ENCODE results near the gene IGF2BP2. TPM values are rescaled to one million over a fixed set of nuclear protein-coding genes. Genes with fewer than 3 reads are reported as not detected.

Gene IGF2BP2
- total and polyA plus RNA-seq, 2 of the 13 experiments (the other 11 are each of a cell fraction or from before 2014, with no cell fraction given): 6.5 to 46.0 TPM

DNA sequence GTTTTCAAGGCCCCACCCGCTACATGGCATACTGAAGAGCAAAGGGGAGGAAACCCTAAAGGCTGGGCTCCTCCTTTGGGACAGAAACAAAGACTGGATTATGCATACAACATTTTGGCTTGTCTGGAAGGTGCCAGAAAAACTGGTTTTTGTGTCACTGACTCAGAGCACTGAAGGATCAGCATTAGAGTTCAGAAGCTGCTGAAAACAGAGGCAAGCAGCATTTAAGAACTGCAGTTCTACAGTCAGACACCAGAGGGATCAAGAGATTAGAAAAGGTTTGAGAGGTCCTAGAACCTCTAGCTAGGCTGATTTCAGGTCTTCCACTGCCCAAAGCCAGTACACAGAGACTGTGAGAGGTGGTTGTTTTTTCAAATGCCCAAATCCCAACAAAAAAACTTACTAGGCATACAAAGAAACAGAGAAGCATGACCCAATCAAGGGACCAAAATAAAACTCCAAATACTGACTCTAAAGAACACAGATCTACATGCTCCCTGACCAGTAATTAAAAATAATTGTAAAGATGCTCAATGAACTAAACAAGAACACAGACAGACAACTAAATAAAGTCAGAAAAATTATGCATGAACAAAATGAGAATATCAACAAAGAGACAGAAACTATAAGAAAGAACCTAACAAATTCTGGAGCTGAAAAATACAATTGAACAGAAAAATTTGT, 147.6 kb downstream of the IGF2BP2 start (continued):
- TF ChIP-seq, protein P1, sequence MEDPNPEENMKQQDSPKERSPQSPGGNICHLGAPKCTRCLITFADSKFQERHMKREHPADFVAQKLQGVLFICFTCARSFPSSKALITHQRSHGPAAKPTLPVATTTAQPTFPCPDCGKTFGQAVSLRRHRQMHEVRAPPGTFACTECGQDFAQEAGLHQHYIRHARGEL (CRISPR knock-in tag; IDR thresholded peaks at IDR 0.05): peak; percentile 71; the same call in 1 of the 2 replicates
- TF ChIP-seq SMC3 (IDR thresholded peaks at IDR 0.05; ENCODE audit: low read length) (peak; percentile 64), KLF16 (CRISPR knock-in tag; IDR thresholded peaks at IDR 0.05) (no peak), GTF2F1 (IDR thresholded peaks at IDR 0.05; ENCODE audit: low read length) (no peak), HOXA3 (CRISPR knock-in tag; IDR thresholded peaks at IDR 0.05) (no peak), HNF1B (CRISPR knock-in tag; IDR thresholded peaks at IDR 0.05) (no peak), FOXA3 (CRISPR knock-in tag; IDR thresholded peaks at IDR 0.05) (0 out of 2 replicates have a peak, but pooled peaks have one; percentile 18), DPF2 (CRISPR knock-in tag; IDR thresholded peaks at IDR 0.05; ENCODE audit: borderline replicate concordance, low read depth) (no peak), CC2D1A (CRISPR knock-in tag; IDR thresholded peaks at IDR 0.05) (no peak), ZFP1 (CRISPR knock-in tag; IDR thresholded peaks at IDR 0.05) (no peak), SETDB1 (CRISPR knock-in tag; IDR thresholded peaks at IDR 0.05; ENCODE audit: borderline replicate concordance) (no peak), DMAP1 (CRISPR knock-in tag; IDR thresholded peaks at IDR 0.05) (no peak), ZBTB20 (CRISPR knock-in tag; IDR thresholded peaks at IDR 0.05; ENCODE audit: borderline replicate concordance, low read depth) (no peak), HNF4A (CRISPR knock-in tag; IDR thresholded peaks at IDR 0.05) (no peak), ZNF569 (CRISPR knock-in tag; IDR thresholded peaks at IDR 0.05; ENCODE audit: borderline replicate concordance) (no peak), FOXJ3 (CRISPR knock-in tag; IDR thresholded peaks at IDR 0.05; ENCODE audit: borderline replicate concordance) (no peak), GMEB1 (CRISPR knock-in tag; IDR thresholded peaks at IDR 0.05; ENCODE audit: borderline replicate concordance) (no peak)
- TF ChIP-seq, protein P2, sequence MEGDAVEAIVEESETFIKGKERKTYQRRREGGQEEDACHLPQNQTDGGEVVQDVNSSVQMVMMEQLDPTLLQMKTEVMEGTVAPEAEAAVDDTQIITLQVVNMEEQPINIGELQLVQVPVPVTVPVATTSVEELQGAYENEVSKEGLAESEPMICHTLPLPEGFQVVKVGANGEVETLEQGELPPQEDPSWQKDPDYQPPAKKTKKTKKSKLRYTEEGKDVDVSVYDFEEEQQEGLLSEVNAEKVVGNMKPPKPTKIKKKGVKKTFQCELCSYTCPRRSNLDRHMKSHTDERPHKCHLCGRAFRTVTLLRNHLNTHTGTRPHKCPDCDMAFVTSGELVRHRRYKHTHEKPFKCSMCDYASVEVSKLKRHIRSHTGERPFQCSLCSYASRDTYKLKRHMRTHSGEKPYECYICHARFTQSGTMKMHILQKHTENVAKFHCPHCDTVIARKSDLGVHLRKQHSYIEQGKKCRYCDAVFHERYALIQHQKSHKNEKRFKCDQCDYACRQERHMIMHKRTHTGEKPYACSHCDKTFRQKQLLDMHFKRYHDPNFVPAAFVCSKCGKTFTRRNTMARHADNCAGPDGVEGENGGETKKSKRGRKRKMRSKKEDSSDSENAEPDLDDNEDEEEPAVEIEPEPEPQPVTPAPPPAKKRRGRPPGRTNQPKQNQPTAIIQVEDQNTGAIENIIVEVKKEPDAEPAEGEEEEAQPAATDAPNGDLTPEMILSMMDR (CRISPR knock-in tag; IDR thresholded peaks at IDR 0.05): peak; percentile 67
